ENCODE measurements around the gene INTS1.
A peak's percentile ranks its signal among the peaks of the same experiment; 100 is the strongest.

Gene INTS1

GRCh38 chr7:1478480-1478879, 25.7 kb downstream of the INTS1 start:
- H3K4me3 ChIP-seq (ENCODE audit: low read depth, low read length): no peak overlapping the region
- no peak for TF ChIP-seq CTCF (IDR thresholded peaks at IDR 0.05; ENCODE audit: borderline replicate concordance, insufficient read depth, low read depth, low read length)

GRCh38 chr7:1476859-1477258, 27.3 kb downstream of the INTS1 start:
- no peak overlapping the region for H3K4me3 ChIP-seq (ENCODE audit: low read depth, low read length)
- TF ChIP-seq CTCF (IDR thresholded peaks at IDR 0.05; ENCODE audit: borderline replicate concordance, insufficient read depth, low read depth, low read length): no peak

- no peak for TF ChIP-seq CTCF (IDR thresholded peaks at IDR 0.05; ENCODE audit: borderline replicate concordance, insufficient read depth, low read depth, low read length)
- no peak overlapping the region for H3K4me3 ChIP-seq (ENCODE audit: low read depth, low read length)
Observed at GRCh38 chr7:1475991-1476390, 28.2 kb downstream of the INTS1 start.

GRCh38 chr7:1475393-1475792, 28.8 kb downstream of the INTS1 start:
- no peak for TF ChIP-seq CTCF (IDR thresholded peaks at IDR 0.05; ENCODE audit: borderline replicate concordance, insufficient read depth, low read depth, low read length)
- H3K4me3 ChIP-seq (ENCODE audit: low read depth, low read length): no peak overlapping the region

GRCh38 chr7:1474736-1475135, 29.5 kb downstream of the INTS1 start:
- no peak overlapping the region for H3K4me3 ChIP-seq (ENCODE audit: low read depth, low read length)

GRCh38 chr7:1473864-1474512, 30.2 kb downstream of the INTS1 start:
- H3K4me3 ChIP-seq (ENCODE audit: low read depth, low read length): no peak overlapping the region
- peak; percentile 96 for TF ChIP-seq CTCF (IDR thresholded peaks at IDR 0.05; ENCODE audit: borderline replicate concordance, insufficient read depth, low read depth, low read length)

More at GRCh38 chr7:1474736-1475135, 29.5 kb downstream of the INTS1 start:
- TF ChIP-seq CTCF (IDR thresholded peaks at IDR 0.05; ENCODE audit: borderline replicate concordance, insufficient read depth, low read depth, low read length): no peak

- H3K4me3 ChIP-seq (ENCODE audit: low read depth, low read length): no peak overlapping the region
- no peak for TF ChIP-seq CTCF (IDR thresholded peaks at IDR 0.05; ENCODE audit: borderline replicate concordance, insufficient read depth, low read depth, low read length)
Observed at GRCh38 chr7:1470901-1471300, 33.3 kb downstream of the INTS1 start.
